Measurements from ENCODE around the gene CLDN12.

GRCh38 chr7:90384433-90384832, 18.8 kb upstream of the CLDN12 start:
- no peak for TF ChIP-seq CTCF (IDR thresholded peaks at IDR 0.05)
- no peak for TF ChIP-seq ZFX (IDR thresholded peaks at IDR 0.05; ENCODE audit: borderline replicate concordance)
